PC-9 (cell line): ENCODE results near the gene NUDT3. TPM values are rescaled to one million over a fixed set of nuclear protein-coding genes. Genes with fewer than 3 reads are reported as not detected.

Source experiments
- BruUV-seq: library from RNA; stranded (reverse); fragments of 400-500 nt; replicated peaks from 2 replicates; lab custom pipeline; 2021; lab: Mats Ljungman, UMichigan
- CTCF ChIA-PET: fragments of 300-600 bp; sonication (Branson Sonifier 250); formaldehyde crosslinking; loops from one replicate; lab custom pipeline; 2022; ENCODE audit warnings: antibody characterized with exemption; lab: Charles Lee
- POLR2A ChIA-PET: fragments of 300-600 bp; sonication (Branson Sonifier 250); formaldehyde crosslinking; loops from one replicate; lab custom pipeline; 2022; ENCODE audit warnings: antibody characterized with exemption; ENCODE audit not compliant: unreplicated experiment; lab: Charles Lee
- DNase-seq, 2 experiments: peaks; one replicate each; pipeline versions ENCODE4 v3.0.0 to v3.0.0-alpha.2; 2015 to 2022; ENCODE audit warnings: mixed read lengths in 1 of 2
- H2AFZ ChIP-seq: fragments of 200-600 bp; sonication (generic); 2 replicates; pipeline ENCODE4 v1.8.1; 2017; ENCODE audit warnings: antibody characterized with exemption
- H3F3A ChIP-seq: fragments of 200-600 bp; sonication (generic); 2 replicates; pipeline ENCODE4 v1.8.1; 2017; ENCODE audit warnings: antibody characterized with exemption, mild to moderate bottlenecking, low read depth; ENCODE audit not compliant: insufficient read depth
- H3K27ac ChIP-seq: fragments of 200-600 bp; sonication (generic); 2 replicates; pipeline ENCODE4 v1.6.1; 2016; ENCODE audit warnings: mixed run types
- H3K27me3 ChIP-seq: fragments of 200-600 bp; sonication (generic); 2 replicates; pipeline ENCODE4 v1.6.1; 2016; ENCODE audit warnings: low read depth, mixed run types; ENCODE audit not compliant: insufficient read depth
- H3K36me3 ChIP-seq: fragments of 200-600 bp; sonication (generic); 2 replicates; pipeline ENCODE4 v1.6.1; 2016; ENCODE audit warnings: low read depth, mixed run types
- H3K4me1 ChIP-seq: fragments of 200-600 bp; sonication (generic); replicated peaks from 2 replicates; pipeline ENCODE4 v1.6.1; 2016; ENCODE audit warnings: mixed run types; ENCODE audit not compliant: insufficient read depth
- H3K4me2 ChIP-seq: fragments of 200-600 bp; sonication (generic); 2 replicates; pipeline ENCODE4 v1.6.1; 2017; ENCODE audit warnings: mixed run types
- H3K4me3 ChIP-seq: fragments of 200-600 bp; sonication (generic); 2 replicates; pipeline ENCODE4 v1.6.1; 2016; ENCODE audit warnings: mixed run types
- H3K79me2 ChIP-seq: fragments of 200-600 bp; sonication (generic); 2 replicates; pipeline ENCODE4 v1.6.1; 2017; ENCODE audit warnings: low read depth, mixed run types
- H3K9me2 ChIP-seq: fragments of 200-600 bp; sonication (generic); 2 replicates; pipeline ENCODE4 v1.8.1; 2017; ENCODE audit warnings: mild to moderate bottlenecking; ENCODE audit not compliant: insufficient read depth
- H3K9me3 ChIP-seq: fragments of 200-600 bp; sonication (generic); 2 replicates; pipeline ENCODE4 v1.8.1; 2016; ENCODE audit warnings: low read depth; ENCODE audit not compliant: insufficient read depth
- H4K20me1 ChIP-seq: fragments of 200-600 bp; sonication (generic); 2 replicates; pipeline ENCODE4 v1.8.1; 2017; ENCODE audit not compliant: insufficient read depth
- CTCF ChIP-seq: fragments of 200-600 bp; sonication (generic); conservative IDR thresholded peaks from 2 replicates; pipeline ENCODE4 v1.6.1; 2017; ENCODE audit warnings: mixed run types, antibody characterized with exemption, mild to moderate bottlenecking, moderate library complexity
- EZH2 ChIP-seq: fragments of 200-600 bp; sonication (generic); IDR thresholded peaks from 2 replicates; pipeline ENCODE4 v1.8.0; 2017; ENCODE audit warnings: antibody characterized with exemption, low read depth
- intact Hi-C: fragments of 100-400 bp; cut with micrococcal nuclease; formaldehyde crosslinking; loops from one replicate; pipeline ENCODE4 v1.10.0; 2022; ENCODE audit not compliant: unreplicated experiment
- total RNA-seq: library from RNA; stranded (reverse); gene quantifications from 2 replicates; pipeline ENCODE4 v1.2.3, GENCODE V29; 2021

The NUDT3 gene
- total RNA-seq, 1 experiment from 2014 or later: 19.1 TPM

- Histone ChIP-seq H3K4me1 (peaks cover 10% of the 10 kb centered on the region; the same call in 1 of the 2 replicates), H3K79me2 (peaks cover 96% of the 10 kb centered on the region), H3K27me3 (no peaks in the 10 kb centered on the region), H3K36me3 (no peaks in the 10 kb centered on the region), H3K9me2 (no peaks in the 10 kb centered on the region), H4K20me1 (peaks cover 51% of the 10 kb centered on the region), H3K4me2 (no peak overlapping the region), H2AFZ (no peak overlapping the region), H3K4me3 (no peak overlapping the region), H3F3A (peaks cover 11% of the 10 kb centered on the region), H3K9me3 (no peaks in the 10 kb centered on the region), H3K27ac (no peak overlapping the region)
- no TSS peak for BruUV-seq
- CTCF ChIA-PET: interaction anchor here (0.7 kb wide), 1 partner anchor 20 kb away, joined by 4 read pairs; no protein-coding TSS in a partner anchor
- intact Hi-C loops: no loop called here
- POLR2A ChIA-PET: interaction anchor here (0.6 kb wide), 1 partner anchor 16 kb away, joined by 3 read pairs; no protein-coding TSS in a partner anchor
- peak in 1 of 2 experiments; percentile 68 for DNase-seq
- no peak for TF ChIP-seq EZH2
- TF ChIP-seq CTCF: no peak
These were observed 5.9 kb downstream of the NUDT3 start for GRCh38 chr6:34386316-34387137.

GRCh38 chr6:34385793-34386195 is 6.7 kb downstream of the NUDT3 start:
- no peaks in the 10 kb centered on the region for H3K9me3 ChIP-seq
- DNase-seq: no peak
- H3K4me1 ChIP-seq: peaks cover 8% of the 10 kb centered on the region; the same call in 1 of the 2 replicates
- H3K9me2 ChIP-seq: no peaks in the 10 kb centered on the region
- no peak overlapping the region for H3K4me3 ChIP-seq
- H3K27ac ChIP-seq: no peak overlapping the region
- H2AFZ ChIP-seq: no peak overlapping the region
- no peaks in the 10 kb centered on the region for H3K27me3 ChIP-seq
- no peaks in the 10 kb centered on the region for H3K36me3 ChIP-seq
- no TSS peak for BruUV-seq
- H3K4me2 ChIP-seq: no peak overlapping the region
- POLR2A ChIA-PET: no interaction called here
- peaks cover 96% of the 10 kb centered on the region for H3K79me2 ChIP-seq
- TF ChIP-seq EZH2: no peak
- TF ChIP-seq CTCF: no peak
- CTCF ChIA-PET: no interaction called here
- peaks cover 52% of the 10 kb centered on the region for H4K20me1 ChIP-seq
- intact Hi-C loops: no loop called here
- peaks cover 3% of the 10 kb centered on the region for H3F3A ChIP-seq

GRCh38 chr6:34384321-34385153 is 7.9 kb downstream of the NUDT3 start:
- no peaks in the 10 kb centered on the region for H3K9me2 ChIP-seq
- H3K79me2 ChIP-seq: peaks cover 95% of the 10 kb centered on the region
- H3K27ac ChIP-seq: no peak overlapping the region
- no peaks in the 10 kb centered on the region for H3K27me3 ChIP-seq
- no peak for TF ChIP-seq EZH2
- no peak for TF ChIP-seq CTCF
- CTCF ChIA-PET: no interaction called here
- peaks cover 60% of the 10 kb centered on the region for H4K20me1 ChIP-seq
- POLR2A ChIA-PET: interaction anchor here (0.7 kb wide), 1 partner anchor 801 kb away, joined by 3 read pairs; no protein-coding TSS in a partner anchor
- H3K4me1 ChIP-seq: no peaks in the 10 kb centered on the region
- no TSS peak for BruUV-seq
- DNase-seq: no peak
- no peak overlapping the region for H3K4me2 ChIP-seq
- H3K36me3 ChIP-seq: no peaks in the 10 kb centered on the region
- no peak overlapping the region for H3K4me3 ChIP-seq
- H3F3A ChIP-seq: no peaks in the 10 kb centered on the region
- no peak overlapping the region for H2AFZ ChIP-seq
- no peaks in the 10 kb centered on the region for H3K9me3 ChIP-seq
- intact Hi-C loops: no loop called here
